ENCODE measurements around the gene PEX13.
A peak's percentile ranks its signal among the peaks of the same experiment; 100 is the strongest.

PEX13 gene

DNA sequence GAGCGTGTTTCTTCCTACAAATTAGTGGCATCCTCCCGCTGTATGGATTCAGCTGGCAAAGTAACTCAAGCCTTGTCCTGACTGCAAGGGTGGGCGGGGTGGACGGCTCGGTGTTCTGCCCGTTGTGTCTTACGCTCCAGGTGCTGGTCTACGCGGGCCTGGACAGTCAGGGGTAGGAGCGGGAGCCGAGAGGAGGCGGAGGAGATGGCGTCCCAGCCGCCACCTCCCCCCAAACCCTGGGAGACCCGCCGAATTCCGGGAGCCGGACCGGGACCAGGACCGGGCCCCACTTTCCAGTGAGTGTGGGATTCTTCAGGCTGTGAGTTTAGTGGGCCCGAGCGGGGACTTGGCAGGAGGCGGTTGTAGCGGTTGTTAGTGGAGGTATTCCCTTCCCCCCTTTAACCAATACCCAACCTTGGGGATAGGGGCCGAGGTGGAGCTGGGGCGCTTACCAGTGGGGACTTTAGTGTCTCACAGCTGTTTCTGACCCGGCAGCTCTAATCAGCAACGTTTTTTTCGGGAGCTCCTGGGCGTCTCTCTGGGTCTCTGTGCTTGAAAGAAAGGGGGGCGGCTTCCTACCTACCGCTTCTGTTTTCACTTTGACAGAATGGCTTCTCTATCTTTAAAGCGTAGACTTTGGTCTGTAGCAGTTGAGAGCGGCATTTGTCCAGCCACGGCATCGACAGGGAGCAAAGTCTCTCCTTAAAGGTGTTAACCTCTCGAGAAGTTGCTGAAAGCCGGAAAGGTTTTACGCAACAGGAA is at the start of gene PEX13, which contains the start of gene PUS10:
TSS of gene PEX13 (plus strand) at position 165 of the 762 bp plus-strand sequence. CDS start at position 205, 40 bp downstream.
TSS of gene PUS10 (minus strand) at position 700 of the 762 bp plus-strand sequence. CDS start 6,365 bp downstream, outside the sequence.
- peak; percentile 88 for DNase-seq (ENCODE audit: low read depth)
- no peak; the same call in 1 of the 2 replicates for TF ChIP-seq MYC (IDR thresholded peaks at IDR 0.05; ENCODE audit: low read depth, low read length)
- TF ChIP-seq, protein P1, sequence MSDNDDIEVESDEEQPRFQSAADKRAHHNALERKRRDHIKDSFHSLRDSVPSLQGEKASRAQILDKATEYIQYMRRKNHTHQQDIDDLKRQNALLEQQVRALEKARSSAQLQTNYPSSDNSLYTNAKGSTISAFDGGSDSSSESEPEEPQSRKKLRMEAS (IDR thresholded peaks at IDR 0.05; ENCODE audit: low read depth, low read length): 0 out of 2 replicates have a peak, but pooled peaks have one; percentile 16
- TF ChIP-seq POLR2A (IDR thresholded peaks at IDR 0.05; ENCODE audit: extremely low read depth, insufficient read length): peak; percentile 64
- TF ChIP-seq, protein P2, sequence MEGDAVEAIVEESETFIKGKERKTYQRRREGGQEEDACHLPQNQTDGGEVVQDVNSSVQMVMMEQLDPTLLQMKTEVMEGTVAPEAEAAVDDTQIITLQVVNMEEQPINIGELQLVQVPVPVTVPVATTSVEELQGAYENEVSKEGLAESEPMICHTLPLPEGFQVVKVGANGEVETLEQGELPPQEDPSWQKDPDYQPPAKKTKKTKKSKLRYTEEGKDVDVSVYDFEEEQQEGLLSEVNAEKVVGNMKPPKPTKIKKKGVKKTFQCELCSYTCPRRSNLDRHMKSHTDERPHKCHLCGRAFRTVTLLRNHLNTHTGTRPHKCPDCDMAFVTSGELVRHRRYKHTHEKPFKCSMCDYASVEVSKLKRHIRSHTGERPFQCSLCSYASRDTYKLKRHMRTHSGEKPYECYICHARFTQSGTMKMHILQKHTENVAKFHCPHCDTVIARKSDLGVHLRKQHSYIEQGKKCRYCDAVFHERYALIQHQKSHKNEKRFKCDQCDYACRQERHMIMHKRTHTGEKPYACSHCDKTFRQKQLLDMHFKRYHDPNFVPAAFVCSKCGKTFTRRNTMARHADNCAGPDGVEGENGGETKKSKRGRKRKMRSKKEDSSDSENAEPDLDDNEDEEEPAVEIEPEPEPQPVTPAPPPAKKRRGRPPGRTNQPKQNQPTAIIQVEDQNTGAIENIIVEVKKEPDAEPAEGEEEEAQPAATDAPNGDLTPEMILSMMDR (IDR thresholded peaks at IDR 0.05; ENCODE audit: low read depth, low read length): no peak
- peak within 1 kb of the TSS; percentile 89 for H3K4me3 ChIP-seq (ENCODE audit: low read depth, low read length)

DNA sequence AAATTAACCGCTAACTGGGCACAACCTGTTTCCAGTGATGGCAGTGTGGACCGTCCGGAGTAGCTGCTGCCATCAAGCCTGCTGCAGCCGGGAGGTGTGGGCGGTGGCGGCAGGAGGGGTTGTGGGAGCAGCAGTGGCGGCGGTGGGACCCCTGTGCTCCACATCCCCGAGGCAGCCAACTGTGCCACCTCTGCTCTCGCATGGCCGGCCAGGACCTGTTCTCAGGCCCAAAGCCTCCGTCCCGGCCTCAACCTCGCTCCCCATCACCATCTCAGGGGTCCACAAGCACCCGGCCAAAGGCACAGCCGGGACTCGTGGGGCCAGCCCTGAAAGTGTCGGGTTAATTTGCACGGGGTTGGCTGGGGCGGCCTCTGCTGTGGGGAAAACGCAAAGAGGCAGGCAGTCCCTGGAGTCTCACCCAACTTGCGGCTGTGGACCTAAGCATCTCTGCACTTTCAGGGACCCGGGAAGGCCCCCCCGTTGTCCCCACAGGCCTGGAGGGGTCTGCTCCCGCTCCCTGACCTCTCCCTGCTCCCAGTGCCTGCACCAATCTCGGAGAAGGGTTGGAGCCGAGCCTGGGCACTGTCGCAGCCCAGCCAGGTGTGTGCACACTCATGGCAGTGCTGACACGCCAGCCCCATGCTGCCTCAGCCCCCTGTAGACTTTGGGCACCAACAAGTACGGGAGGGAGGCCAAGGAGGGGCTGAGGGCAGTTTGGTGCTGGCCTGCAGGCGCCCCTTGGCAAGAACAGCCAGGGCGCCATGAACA is 44.4 kb upstream of the PEX13 start:
- no peak for DNase-seq (ENCODE audit: low read depth)
- TF ChIP-seq, protein P2 (IDR thresholded peaks at IDR 0.05; ENCODE audit: low read depth, low read length): no peak
- no peak for TF ChIP-seq POLR2A (IDR thresholded peaks at IDR 0.05; ENCODE audit: extremely low read depth, insufficient read length)
- TF ChIP-seq MYC (IDR thresholded peaks at IDR 0.05; ENCODE audit: low read depth, low read length): no peak
- TF ChIP-seq, protein P1 (IDR thresholded peaks at IDR 0.05; ENCODE audit: low read depth, low read length): no peak
- no peak overlapping the region for H3K4me3 ChIP-seq (ENCODE audit: low read depth, low read length)

GRCh38 chr2:60973705-60974104 is 43.8 kb upstream of the PEX13 start:
- H3K4me3 ChIP-seq (ENCODE audit: low read depth, low read length): no peak overlapping the region
- DNase-seq (ENCODE audit: low read depth): no peak
- TF ChIP-seq MYC (IDR thresholded peaks at IDR 0.05; ENCODE audit: low read depth, low read length) (no peak), POLR2A (IDR thresholded peaks at IDR 0.05; ENCODE audit: extremely low read depth, insufficient read length) (no peak)
- TF ChIP-seq, protein P1 (IDR thresholded peaks at IDR 0.05; ENCODE audit: low read depth, low read length): no peak
- TF ChIP-seq, protein P2 (IDR thresholded peaks at IDR 0.05; ENCODE audit: low read depth, low read length): no peak

- DNase-seq (ENCODE audit: low read depth): no peak
- H3K4me3 ChIP-seq (ENCODE audit: low read depth, low read length): no peak overlapping the region
- TF ChIP-seq POLR2A (IDR thresholded peaks at IDR 0.05; ENCODE audit: extremely low read depth, insufficient read length) (no peak), MYC (IDR thresholded peaks at IDR 0.05; ENCODE audit: low read depth, low read length) (no peak)
- TF ChIP-seq, protein P1 (IDR thresholded peaks at IDR 0.05; ENCODE audit: low read depth, low read length): no peak
- TF ChIP-seq, protein P2 (IDR thresholded peaks at IDR 0.05; ENCODE audit: low read depth, low read length): no peak
Measured at GRCh38 chr2:60974652-60975051, 42.9 kb upstream of the PEX13 start.

- no peak for DNase-seq (ENCODE audit: low read depth)
- TF ChIP-seq POLR2A (IDR thresholded peaks at IDR 0.05; ENCODE audit: extremely low read depth, insufficient read length): no peak
- TF ChIP-seq MYC (IDR thresholded peaks at IDR 0.05; ENCODE audit: low read depth, low read length): no peak
- TF ChIP-seq, protein P2 (IDR thresholded peaks at IDR 0.05; ENCODE audit: low read depth, low read length): no peak
- TF ChIP-seq, protein P1 (IDR thresholded peaks at IDR 0.05; ENCODE audit: low read depth, low read length): no peak
- H3K4me3 ChIP-seq (ENCODE audit: low read depth, low read length): no peak overlapping the region
Measured at GRCh38 chr2:60976256-60976850, 41.2 kb upstream of the PEX13 start.
